ENCODE data around the gene SOBP.
"Not testable (repeated sequence)": the region's sequence is repeated elsewhere in the genome, so short reads cannot be mapped to it uniquely, and the experiment has no call there.

SOBP gene

GRCh38 chr6:107524626-107525025 is 34.7 kb downstream of the SOBP start:
- no peak for DNase-seq

GRCh38 chr6:107531868-107532267 is 42.0 kb downstream of the SOBP start:
- DNase-seq, result no peak

DNA sequence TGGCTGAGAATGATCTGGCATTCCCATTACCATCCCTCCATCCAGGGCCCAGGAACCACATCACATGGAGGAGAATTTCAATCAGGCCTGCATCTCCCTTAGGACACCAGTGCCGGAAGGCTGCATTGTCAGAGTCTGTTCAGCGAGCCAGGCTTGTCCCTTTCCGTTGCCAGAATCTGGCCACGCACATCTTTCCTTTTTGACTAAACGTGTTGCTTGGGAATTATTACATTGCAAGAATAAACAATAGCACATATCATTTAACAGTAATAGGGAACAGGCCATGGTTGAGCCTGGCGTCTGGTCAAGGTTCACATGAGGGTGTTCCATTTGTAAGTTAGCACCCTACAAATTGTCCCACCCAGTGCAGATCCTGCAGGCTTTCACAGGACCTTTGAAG is 42.8 kb downstream of the SOBP start:
- DNase-seq, result no peak

- DNase-seq, result no peak
These were observed 43.6 kb downstream of the SOBP start for GRCh38 chr6:107533415-107534059.

GRCh38 chr6:107534571-107535141 is 44.7 kb downstream of the SOBP start:
- DNase-seq, result no peak

DNA sequence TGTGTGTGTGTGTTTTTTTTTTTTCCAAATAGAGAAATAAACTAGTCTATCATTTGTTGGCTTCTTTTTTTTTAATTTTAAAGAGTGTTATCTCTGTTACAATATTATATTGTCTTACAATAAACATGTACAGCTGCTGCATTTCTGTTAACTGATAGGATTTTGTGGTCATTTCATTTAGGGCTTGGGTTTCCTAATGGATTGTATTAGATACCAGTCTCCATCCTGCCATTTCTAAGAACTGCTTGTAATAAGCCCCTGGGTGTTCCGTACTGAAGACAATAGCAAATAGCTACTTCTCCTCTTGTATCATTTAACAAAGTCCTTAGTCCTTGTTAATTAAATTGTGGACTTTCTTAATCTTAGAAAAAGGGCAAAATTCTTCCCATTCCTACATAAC is 45.7 kb downstream of the SOBP start:
- DNase-seq, result no peak

DNA sequence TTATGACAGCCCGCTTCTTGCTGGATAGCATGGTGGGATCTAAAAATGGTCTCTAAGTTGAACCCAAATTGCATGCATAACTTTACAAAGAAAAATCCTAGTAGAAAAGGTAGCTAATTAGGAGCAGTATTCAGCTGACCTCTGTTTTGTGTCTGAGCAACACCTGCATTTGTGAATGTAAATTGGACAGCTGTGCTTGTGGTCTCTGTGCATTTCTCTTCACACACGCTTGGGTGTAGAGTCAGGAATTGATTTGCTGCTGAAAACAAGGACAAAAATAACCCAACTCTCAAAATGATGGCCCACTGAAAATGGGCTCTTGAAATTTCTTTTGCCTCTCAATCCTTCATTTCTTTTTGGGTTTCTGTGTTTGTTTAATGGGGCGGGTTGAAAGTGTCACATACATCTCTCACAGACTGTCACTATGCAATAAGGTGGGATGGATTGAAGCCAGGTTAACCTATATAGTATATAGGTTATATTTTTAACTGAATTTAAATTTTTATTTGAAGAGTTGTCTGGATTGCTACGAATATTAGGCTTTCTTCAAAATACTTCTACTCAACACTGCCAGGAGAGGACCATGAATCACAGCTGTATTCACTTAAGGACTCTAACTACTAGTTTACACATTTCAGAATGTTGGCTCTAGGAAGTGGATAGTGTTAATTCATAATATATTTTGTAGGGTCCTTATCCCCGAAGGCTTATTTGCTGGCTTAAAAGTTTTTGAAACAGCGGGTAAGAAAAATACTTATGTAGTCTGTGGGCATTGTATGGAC is 46.5 kb downstream of the SOBP start:
- no peak for DNase-seq

- DNase-seq, result no peak
These were observed 47.6 kb downstream of the SOBP start for GRCh38 chr6:107537559-107537958.

DNA sequence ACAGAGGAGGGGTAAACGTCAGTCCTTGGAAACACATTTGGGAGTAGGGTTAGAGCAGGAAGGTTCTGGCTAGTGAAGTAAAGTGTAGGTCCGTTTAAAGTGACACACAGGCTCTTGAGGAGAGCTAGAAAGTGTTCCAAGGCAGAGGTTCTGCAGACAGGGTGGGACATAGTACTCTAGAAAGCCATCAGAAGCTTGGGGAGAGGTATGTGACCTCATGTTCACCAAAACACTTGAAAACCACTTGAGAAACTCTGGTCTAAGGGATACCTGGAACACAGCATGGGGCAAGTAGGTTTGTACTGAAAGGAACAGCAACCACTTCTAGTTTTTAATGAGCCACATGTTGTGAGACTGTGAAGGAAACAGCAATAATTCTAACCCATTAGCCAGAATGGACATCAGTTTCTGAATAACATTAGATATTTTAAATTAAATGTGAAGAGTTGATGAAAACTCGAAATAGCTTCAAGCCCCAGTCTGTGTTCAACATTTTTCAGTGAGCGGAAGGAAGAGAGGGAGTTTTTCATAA is 49.0 kb downstream of the SOBP start:
- DNase-seq, result no peak

DNA sequence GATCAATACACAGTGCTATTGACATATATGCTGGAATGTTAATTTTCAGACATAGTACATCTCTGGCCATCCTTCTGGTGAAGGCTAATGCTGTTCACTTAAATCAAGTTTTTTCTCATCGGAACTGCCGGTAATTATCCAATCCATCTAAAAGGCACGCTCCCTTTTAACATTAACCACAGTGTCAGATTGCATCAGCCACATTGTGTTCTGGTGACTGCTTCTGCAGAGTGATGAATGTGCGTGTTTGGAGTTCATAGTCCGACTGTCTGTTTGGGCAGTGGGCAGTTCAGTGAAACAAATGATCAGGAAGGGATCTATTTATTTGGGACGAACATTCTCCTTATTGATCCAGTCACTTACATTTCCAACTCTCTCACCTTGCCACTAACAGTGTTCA is 49.5 kb downstream of the SOBP start:
- no peak for DNase-seq

- no peak for DNase-seq
These were observed 50.0 kb downstream of the SOBP start for GRCh38 chr6:107539849-107540464.

GRCh38 chr6:107540465-107540857 is 50.5 kb downstream of the SOBP start:
- no peak for DNase-seq

DNA sequence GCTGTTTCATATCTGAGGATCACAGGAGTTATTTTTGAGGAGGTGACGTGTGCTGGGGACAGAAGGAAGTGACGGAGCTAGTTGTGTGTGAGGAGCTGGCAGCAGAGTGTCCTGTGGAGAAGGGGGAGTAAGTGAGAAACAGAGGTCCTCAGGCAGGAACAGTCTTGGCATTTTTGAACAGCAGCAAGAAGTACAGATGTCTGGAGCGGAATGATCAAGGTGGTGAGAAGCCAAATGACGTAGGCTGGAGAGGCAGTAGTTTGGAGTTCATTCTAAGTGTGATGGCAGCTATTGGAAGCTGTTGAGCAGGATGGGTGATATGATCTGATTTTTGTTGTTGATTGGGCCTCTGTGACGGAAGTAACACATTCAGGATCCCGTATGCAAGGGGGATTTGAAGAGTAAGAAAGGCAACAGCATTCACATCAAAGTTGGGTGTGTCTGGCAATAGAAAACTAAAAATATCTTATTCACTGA is 52.3 kb downstream of the SOBP start:
- no peak for DNase-seq

- no peak for DNase-seq
These were observed 53.2 kb downstream of the SOBP start for GRCh38 chr6:107543088-107543487.

GRCh38 chr6:107543567-107543966 is 53.6 kb downstream of the SOBP start:
- DNase-seq, result no peak

DNA sequence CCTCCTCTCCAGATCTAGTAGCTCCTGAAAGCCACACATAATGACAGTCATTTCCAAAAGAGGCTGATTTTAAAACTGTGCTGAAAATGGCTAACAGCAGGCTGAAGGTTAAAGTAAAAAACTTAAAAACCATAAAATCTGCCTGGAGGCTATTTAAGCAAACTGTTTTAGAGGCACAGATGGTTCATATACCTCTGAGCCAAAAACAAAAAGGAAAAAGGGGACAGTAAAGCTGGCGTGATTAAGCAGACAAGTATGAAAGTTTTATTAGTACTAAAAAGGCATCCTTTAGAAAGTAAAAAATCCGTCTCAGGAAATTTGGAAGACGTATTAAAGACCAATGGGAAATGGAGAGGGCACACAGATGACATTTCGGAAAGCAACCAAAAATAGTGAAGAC is 55.8 kb downstream of the SOBP start:
- DNase-seq, result no peak

DNA sequence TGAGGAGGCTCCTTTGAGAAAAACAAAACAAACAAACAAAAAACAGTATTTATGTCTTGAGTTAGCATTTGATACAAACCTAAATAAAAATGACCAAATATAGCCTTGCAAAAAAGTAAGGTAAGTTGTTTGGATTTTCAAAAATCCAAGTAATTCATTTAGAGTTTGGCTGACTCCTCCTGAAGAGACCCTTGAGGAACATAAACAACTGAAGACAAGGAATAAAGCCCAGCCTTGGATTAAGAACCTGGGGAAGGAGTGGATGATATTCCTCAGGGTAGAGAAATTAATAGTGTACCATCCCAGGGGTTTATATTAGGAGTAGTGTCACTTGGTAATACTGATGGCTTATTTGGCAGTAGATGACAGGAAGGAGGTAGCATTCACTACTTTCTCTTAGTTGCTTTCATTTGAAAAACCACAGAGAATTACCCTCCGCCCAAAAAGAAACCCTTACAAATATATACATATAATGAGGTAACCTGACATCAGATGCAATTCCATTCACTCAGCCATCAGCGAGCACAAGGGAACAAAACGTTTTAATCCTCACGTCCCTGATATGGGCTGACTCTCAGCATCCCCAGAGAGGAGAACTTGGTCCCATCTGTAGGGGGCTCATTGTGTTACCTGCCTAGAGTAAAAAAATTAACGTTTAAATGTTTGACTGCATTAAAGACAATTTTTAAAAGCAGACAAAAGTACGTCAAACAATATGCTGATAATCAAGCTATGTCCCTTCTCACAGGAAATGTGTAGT is 57.0 kb downstream of the SOBP start:
- no peak for DNase-seq

DNA sequence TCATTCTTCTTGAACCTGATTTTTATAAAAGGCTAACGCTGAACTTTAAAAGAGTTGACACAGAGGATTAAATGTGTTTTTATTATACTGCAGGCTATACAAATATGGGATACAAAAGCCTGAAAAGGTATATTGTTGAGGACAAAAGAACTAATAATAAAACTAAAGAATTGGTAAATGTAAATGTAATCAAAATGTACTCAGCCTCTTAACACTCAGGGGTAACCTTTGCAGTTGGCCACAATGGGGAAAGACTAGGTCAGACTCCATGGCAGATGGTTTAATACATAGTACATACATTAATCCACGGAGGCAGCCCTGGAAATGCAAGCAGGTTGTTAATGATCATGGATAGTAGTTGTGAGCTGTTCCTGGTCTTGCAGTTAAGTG is 57.5 kb downstream of the SOBP start:
- no peak for DNase-seq

GRCh38 chr6:107550241-107550840 is 60.4 kb downstream of the SOBP start:
- DNase-seq, result no peak

DNA sequence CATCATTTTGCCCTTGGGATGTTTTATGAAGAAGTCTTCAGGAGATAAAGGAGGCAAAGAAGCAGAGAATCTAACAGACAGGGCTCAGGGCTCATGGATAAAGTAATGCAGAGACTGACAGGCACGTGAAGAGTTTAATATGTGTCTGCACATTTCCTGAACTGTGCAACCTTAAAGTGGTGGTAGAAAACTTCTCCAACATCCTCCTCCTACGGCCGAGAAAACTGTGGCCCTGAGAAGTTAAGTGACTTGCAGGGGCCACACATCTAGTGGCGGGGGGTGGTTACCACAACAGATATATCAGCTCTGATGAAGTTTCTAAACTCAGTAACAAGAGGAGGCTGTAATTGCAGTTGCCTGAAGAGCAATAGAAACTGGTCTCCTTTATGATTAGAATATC is 61.0 kb downstream of the SOBP start:
- no peak for DNase-seq

- not testable (repeated sequence) for DNase-seq
These were observed 63.2 kb downstream of the SOBP start for GRCh38 chr6:107553121-107553520.

GRCh38 chr6:107554326-107554725 is 64.4 kb downstream of the SOBP start:
- no peak for DNase-seq
